ENCODE measurements around the gene ZNF773.

DNA sequence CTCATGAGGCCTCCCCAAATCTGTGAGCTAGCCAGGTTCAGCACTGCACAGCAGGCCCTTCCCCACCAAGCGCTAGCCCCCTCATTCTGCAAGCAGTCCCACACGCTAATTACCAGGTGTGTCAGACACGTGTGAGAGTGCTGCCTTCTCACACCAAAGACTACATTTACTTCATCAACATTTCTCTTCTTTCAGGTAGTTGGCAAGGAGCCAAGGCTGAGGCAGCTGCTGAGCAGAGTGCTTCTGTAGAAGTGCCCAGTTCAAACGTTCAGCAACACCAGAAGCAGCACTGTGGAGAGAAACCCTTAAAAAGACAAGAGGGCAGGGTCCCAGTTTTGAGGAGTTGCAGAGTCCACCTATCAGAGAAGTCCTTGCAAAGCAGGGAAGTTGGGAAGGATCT is 6.4 kb downstream of the ZNF773 start:
- TF ChIP-seq, protein P1, sequence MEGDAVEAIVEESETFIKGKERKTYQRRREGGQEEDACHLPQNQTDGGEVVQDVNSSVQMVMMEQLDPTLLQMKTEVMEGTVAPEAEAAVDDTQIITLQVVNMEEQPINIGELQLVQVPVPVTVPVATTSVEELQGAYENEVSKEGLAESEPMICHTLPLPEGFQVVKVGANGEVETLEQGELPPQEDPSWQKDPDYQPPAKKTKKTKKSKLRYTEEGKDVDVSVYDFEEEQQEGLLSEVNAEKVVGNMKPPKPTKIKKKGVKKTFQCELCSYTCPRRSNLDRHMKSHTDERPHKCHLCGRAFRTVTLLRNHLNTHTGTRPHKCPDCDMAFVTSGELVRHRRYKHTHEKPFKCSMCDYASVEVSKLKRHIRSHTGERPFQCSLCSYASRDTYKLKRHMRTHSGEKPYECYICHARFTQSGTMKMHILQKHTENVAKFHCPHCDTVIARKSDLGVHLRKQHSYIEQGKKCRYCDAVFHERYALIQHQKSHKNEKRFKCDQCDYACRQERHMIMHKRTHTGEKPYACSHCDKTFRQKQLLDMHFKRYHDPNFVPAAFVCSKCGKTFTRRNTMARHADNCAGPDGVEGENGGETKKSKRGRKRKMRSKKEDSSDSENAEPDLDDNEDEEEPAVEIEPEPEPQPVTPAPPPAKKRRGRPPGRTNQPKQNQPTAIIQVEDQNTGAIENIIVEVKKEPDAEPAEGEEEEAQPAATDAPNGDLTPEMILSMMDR (IDR thresholded peaks at IDR 0.05; ENCODE audit: poor library complexity), result no peak
- no peak for TF ChIP-seq EZH2 (IDR thresholded peaks at IDR 0.05; ENCODE audit: borderline replicate concordance)
